Mucosa of descending colon (tissue), 3 donors: ENCODE measurements around the gene TMPRSS6. TPM values are rescaled to one million over a fixed set of nuclear protein-coding genes. Genes with fewer than 3 reads are reported as not detected.

Source experiments
- ATAC-seq: fragments of 200-7000 bp; cut with Tn5 transposase; one replicate; pipeline ENCODE4 v1.9.1; 2020; ENCODE audit warnings: mild to moderate bottlenecking, moderate library complexity
- DNase-seq, 3 donors: peaks; one replicate each; pipeline ENCODE4 v3.0.0-alpha.2; 2020
- H3K36me3 ChIP-seq: fragments of 200-600 bp; one replicate; pipeline ENCODE4 v1.8.0; 2021; ENCODE audit warnings: low read depth, mild to moderate bottlenecking
- H3K4me1 ChIP-seq: fragments of 200-600 bp; one replicate; pipeline ENCODE4 v1.8.0; 2021; ENCODE audit warnings: low read depth, mild to moderate bottlenecking
- H3K4me3 ChIP-seq: fragments of 200-600 bp; one replicate; pipeline ENCODE4 v1.8.0; 2021; ENCODE audit warnings: mild to moderate bottlenecking
- H3K9me3 ChIP-seq: fragments of 200-600 bp; one replicate; pipeline ENCODE4 v1.8.0; 2021; ENCODE audit warnings: mild to moderate bottlenecking
- intact Hi-C, 2 donors: fragments of 100-400 bp; cut with DNase I in 1 of 2; cut with micrococcal nuclease in 1 of 2; formaldehyde crosslinking; loops; one replicate each; pipeline versions ENCODE4 v1.11.0 to v1.11.1; 2022; cut with DNase I, micrococcal nuclease
- total RNA-seq, 3 donors: library from RNA; stranded (reverse); fragmentation: NEBNext Ultra II Directional in 2 of 3; extraction: Animal tissue kit (Norgen Biotek cat#: 25700) in 2 of 3; gene quantifications; one replicate each; pipeline versions ENCODE4 v1.2.1 to v1.2.4, GENCODE V29; 2021 to 2023
- TF ChIP-seq, protein P1 (sequence below): fragments of 200-600 bp; IDR thresholded peaks from one replicate; pipeline ENCODE4 v1.8.0; 2022; ENCODE audit warnings: antibody characterized with exemption, mild to moderate bottlenecking
- donor health status: DM: no; HTN: no; CAD: no; lungs with moderate emphysema.
- donor health status: DM: no; HTN: no; CAD: no.
- donor health status: DM: no; HTN: yes; CAD: no.

Gene TMPRSS6
- total RNA-seq, 3 donors from 2014 or later: 0.29 to 0.46 TPM; not detected in 1

DNA sequence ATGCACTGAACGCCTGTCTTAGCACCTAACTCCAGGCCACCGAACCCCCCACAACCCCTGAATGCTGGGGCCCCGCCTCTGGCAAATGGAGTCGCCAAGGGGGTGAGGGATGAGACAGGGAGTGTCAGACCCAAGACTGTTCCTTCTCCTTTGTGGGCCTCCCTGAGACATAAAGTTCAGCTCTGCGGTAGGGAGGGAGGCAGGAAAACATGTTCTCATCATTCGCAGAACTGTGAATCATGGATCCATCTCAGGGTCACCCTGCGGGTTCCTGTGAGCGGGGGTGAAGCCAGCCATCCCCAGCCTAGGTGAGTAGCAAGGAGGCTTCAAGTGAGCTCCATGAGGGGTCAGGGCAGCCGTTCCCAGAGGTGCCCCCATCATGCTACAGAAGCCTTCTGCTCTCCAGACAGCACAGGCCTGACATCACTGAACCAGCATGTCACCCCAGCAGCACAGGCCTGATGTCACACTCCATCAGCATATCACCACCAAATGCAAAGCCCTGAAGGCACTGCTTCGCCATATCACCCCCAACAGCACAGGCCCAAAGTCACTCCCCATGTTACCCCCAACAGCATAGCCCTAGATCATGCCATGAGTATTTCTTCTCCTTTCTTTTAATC is 27.2 kb downstream of the TMPRSS6 start:
- no peaks in the 10 kb centered on the region for H3K9me3 ChIP-seq
- no peaks in the 10 kb centered on the region for H3K4me1 ChIP-seq
- no peak for DNase-seq
- no peak overlapping the region for H3K4me3 ChIP-seq
- ATAC-seq: no peak
- H3K36me3 ChIP-seq: no peaks in the 10 kb centered on the region
- TF ChIP-seq, protein P1, sequence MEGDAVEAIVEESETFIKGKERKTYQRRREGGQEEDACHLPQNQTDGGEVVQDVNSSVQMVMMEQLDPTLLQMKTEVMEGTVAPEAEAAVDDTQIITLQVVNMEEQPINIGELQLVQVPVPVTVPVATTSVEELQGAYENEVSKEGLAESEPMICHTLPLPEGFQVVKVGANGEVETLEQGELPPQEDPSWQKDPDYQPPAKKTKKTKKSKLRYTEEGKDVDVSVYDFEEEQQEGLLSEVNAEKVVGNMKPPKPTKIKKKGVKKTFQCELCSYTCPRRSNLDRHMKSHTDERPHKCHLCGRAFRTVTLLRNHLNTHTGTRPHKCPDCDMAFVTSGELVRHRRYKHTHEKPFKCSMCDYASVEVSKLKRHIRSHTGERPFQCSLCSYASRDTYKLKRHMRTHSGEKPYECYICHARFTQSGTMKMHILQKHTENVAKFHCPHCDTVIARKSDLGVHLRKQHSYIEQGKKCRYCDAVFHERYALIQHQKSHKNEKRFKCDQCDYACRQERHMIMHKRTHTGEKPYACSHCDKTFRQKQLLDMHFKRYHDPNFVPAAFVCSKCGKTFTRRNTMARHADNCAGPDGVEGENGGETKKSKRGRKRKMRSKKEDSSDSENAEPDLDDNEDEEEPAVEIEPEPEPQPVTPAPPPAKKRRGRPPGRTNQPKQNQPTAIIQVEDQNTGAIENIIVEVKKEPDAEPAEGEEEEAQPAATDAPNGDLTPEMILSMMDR: no peak
- intact Hi-C loops: no loop called here

GRCh38 chr22:37080838-37081237 is 28.7 kb downstream of the TMPRSS6 start:
- intact Hi-C loops: no loop called here

DNA sequence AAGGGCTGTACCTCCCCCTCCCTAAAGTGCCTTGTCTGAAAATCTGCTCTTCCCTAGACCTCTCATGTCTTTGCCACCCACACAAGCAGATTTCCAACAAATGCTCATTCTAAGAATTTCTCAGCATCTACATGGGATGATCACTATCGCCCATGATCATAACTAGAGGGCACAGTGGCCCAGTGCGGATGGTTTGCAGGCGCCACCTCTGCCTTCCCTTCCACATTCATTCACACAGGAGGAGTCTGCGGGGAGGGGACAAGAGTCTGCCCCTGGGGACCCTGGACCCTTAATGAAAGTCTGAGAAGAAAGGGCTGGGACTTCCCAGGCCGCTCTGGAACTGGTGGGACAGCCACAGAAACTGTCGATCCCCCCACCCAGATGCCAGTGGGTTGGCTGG is 29.1 kb downstream of the TMPRSS6 start:
- ATAC-seq (no peak), DNase-seq (no peak)
- Histone ChIP-seq H3K9me3 (no peaks in the 10 kb centered on the region), H3K4me3 (no peak overlapping the region), H3K36me3 (no peaks in the 10 kb centered on the region), H3K4me1 (no peaks in the 10 kb centered on the region)
- TF ChIP-seq, protein P1: no peak
- intact Hi-C loops: no loop called here

More at GRCh38 chr22:37080838-37081237, 28.7 kb downstream of the TMPRSS6 start:
- Histone ChIP-seq H3K36me3 (no peaks in the 10 kb centered on the region), H3K4me3 (no peak overlapping the region), H3K4me1 (no peaks in the 10 kb centered on the region), H3K9me3 (no peaks in the 10 kb centered on the region)
- DNase-seq (no peak), ATAC-seq (no peak)
- TF ChIP-seq, protein P1: no peak

- intact Hi-C loops: no loop called here
- peak; percentile 66 for ATAC-seq
- Histone ChIP-seq H3K36me3 (no peaks in the 10 kb centered on the region), H3K4me1 (no peaks in the 10 kb centered on the region), H3K4me3 (no peak overlapping the region), H3K9me3 (no peaks in the 10 kb centered on the region)
- peak in 2 of 3 donors; percentile 52 to 71 for DNase-seq
- TF ChIP-seq, protein P1: no peak
Measured at GRCh38 chr22:37079668-37080171, 29.8 kb downstream of the TMPRSS6 start.

- Histone ChIP-seq H3K4me3 (no peak overlapping the region), H3K36me3 (no peaks in the 10 kb centered on the region), H3K9me3 (no peaks in the 10 kb centered on the region), H3K4me1 (no peaks in the 10 kb centered on the region)
- intact Hi-C loops: no loop called here
- TF ChIP-seq, protein P1: no peak
- DNase-seq: no peak
- ATAC-seq: no peak
Measured at GRCh38 chr22:37079158-37079557, 30.4 kb downstream of the TMPRSS6 start.
